Inferior parietal cortex (tissue), 1 donor: ENCODE results near the gene RPTOR.
"Not testable (repeated sequence)": the region's sequence is repeated elsewhere in the genome, so short reads cannot be mapped to it uniquely, and the experiment has no call there.

Experiments used
- DNase-seq: peaks from one replicate; pipeline ENCODE4 v3.0.0-alpha.2; 2016; ENCODE audit errors: extremely low spot score

The RPTOR gene

GRCh38 chr17:80764627-80765145, 220.0 kb downstream of the RPTOR start:
- DNase-seq: not testable (repeated sequence)

GRCh38 chr17:80765241-80765961, 220.8 kb downstream of the RPTOR start:
- no peak for DNase-seq

GRCh38 chr17:80766290-80766855, 221.7 kb downstream of the RPTOR start:
- DNase-seq: no peak

- no peak for DNase-seq
Measured at GRCh38 chr17:80768389-80768788, 223.8 kb downstream of the RPTOR start.

GRCh38 chr17:80768936-80769335, 224.3 kb downstream of the RPTOR start:
- DNase-seq: no peak

- no peak for DNase-seq
Measured at GRCh38 chr17:80769516-80769915, 224.9 kb downstream of the RPTOR start.

- no peak for DNase-seq
Measured at GRCh38 chr17:80769936-80770625, 225.4 kb downstream of the RPTOR start.

GRCh38 chr17:80770881-80771611, 226.4 kb downstream of the RPTOR start:
- DNase-seq: no peak

GRCh38 chr17:80771612-80772005, 227.0 kb downstream of the RPTOR start:
- no peak for DNase-seq

- DNase-seq: no peak
Measured at GRCh38 chr17:80772906-80773242, 228.2 kb downstream of the RPTOR start.

GRCh38 chr17:80773243-80773991, 228.8 kb downstream of the RPTOR start:
- DNase-seq: no peak

- DNase-seq: no peak
Measured at GRCh38 chr17:80774146-80774545, 229.5 kb downstream of the RPTOR start.

- DNase-seq: no peak
Measured at GRCh38 chr17:80774643-80775281, 230.1 kb downstream of the RPTOR start.

- DNase-seq: no peak
Measured at GRCh38 chr17:80775863-80776262, 231.2 kb downstream of the RPTOR start.

- DNase-seq: no peak
Measured at GRCh38 chr17:80777274-80777673, 232.6 kb downstream of the RPTOR start.

- DNase-seq: no peak
Measured at GRCh38 chr17:80778716-80779115, 234.1 kb downstream of the RPTOR start.

GRCh38 chr17:80779336-80779735, 234.7 kb downstream of the RPTOR start:
- no peak for DNase-seq

- DNase-seq: no peak
Measured at GRCh38 chr17:80779961-80780380, 235.3 kb downstream of the RPTOR start.

- no peak for DNase-seq
Measured at GRCh38 chr17:80780381-80781198, 236.0 kb downstream of the RPTOR start.

- no peak for DNase-seq
Measured at GRCh38 chr17:80781211-80781610, 236.6 kb downstream of the RPTOR start.
